Breast epithelium (tissue), 4 donors: ENCODE data around the gene PATJ. TPM values are rescaled to one million over a fixed set of nuclear protein-coding genes. Genes with fewer than 3 reads are reported as not detected.

Experiments used
- DNase-seq, 2 donors: peaks; one replicate each; pipeline ENCODE4 v3.0.0-alpha.2; 2019; ENCODE audit warnings: low spot score in 2 of 2
- H3K27ac ChIP-seq, 2 donors: fragments of 200-600 bp; sonication (generic) in 1 of 2; one replicate each; pipeline ENCODE4 v1.5.1; 2016 to 2019; ENCODE audit warnings: mild to moderate bottlenecking in 1 of 2
- H3K27me3 ChIP-seq, 2 donors: fragments of 200-600 bp; sonication (generic) in 1 of 2; one replicate each; pipeline versions ENCODE4 v1.5.1 to v1.6.0; 2017 to 2019; ENCODE audit warnings: control low read depth in 1 of 2, mild to moderate bottlenecking in 1 of 2
- H3K36me3 ChIP-seq: fragments of 200-600 bp; one replicate; pipeline ENCODE4 v1.5.1; 2019
- H3K4me1 ChIP-seq, 2 donors: fragments of 200-600 bp; sonication (generic); one replicate each; pipeline ENCODE4 v1.5.1; 2016 to 2019; ENCODE audit warnings: control low read depth in 1 of 2
- H3K4me3 ChIP-seq, 3 donors: fragments of 200-600 bp; sonication (generic); 1 replicate in 2 of 3; 2 replicates in 1 of 3; pipeline ENCODE4 v1.5.1; 2016 to 2019; ENCODE audit warnings: mild to moderate bottlenecking in 3 of 3, moderate library complexity in 2 of 3
- H3K9me3 ChIP-seq, 2 donors: fragments of 200-600 bp; sonication (generic) in 1 of 2; one replicate each; pipeline ENCODE4 v1.5.1; 2016 to 2019; ENCODE audit warnings: control low read depth in 1 of 2
- POLR2A ChIP-seq: fragments of 450-650 bp; IDR thresholded peaks from one replicate; pipeline ENCODE4 v1.6.1; 2016; ENCODE audit warnings: antibody characterized with exemption, mild to moderate bottlenecking, moderate library complexity
- POLR2AphosphoS5 ChIP-seq, 3 donors: sonication (generic); formaldehyde crosslinking; IDR thresholded peaks; one replicate each; pipeline ENCODE4 v1.6.1; 2017; ENCODE audit warnings: antibody characterized with exemption in 3 of 3
- intact Hi-C: fragments of 100-400 bp; cut with DNase I; formaldehyde crosslinking; loops from one replicate; pipeline ENCODE4 v1.15.1; 2023; ENCODE audit warnings: low total_unique reads
- total RNA-seq, 3 donors: library from RNA; depleted of rRNA; stranded (reverse); fragments of >200 nt; gene quantifications; one replicate each; pipeline ENCODE4 v1.1.0, GENCODE V29; 2016
- TF ChIP-seq, protein P1 (sequence below), 3 donors: fragments of 450-650 bp; IDR thresholded peaks; one replicate each; pipeline ENCODE4 v1.5.1; 2016 to 2017; ENCODE audit warnings: antibody characterized with exemption in 3 of 3, mild to moderate bottlenecking in 3 of 3, moderate library complexity in 3 of 3

The PATJ gene
- total RNA-seq, 3 donors from 2014 or later, result 20.8 to 193 (median 129) TPM

GRCh38 chr1:62097464-62097863 is 355.2 kb downstream of the PATJ start:
- TF ChIP-seq, protein P1, sequence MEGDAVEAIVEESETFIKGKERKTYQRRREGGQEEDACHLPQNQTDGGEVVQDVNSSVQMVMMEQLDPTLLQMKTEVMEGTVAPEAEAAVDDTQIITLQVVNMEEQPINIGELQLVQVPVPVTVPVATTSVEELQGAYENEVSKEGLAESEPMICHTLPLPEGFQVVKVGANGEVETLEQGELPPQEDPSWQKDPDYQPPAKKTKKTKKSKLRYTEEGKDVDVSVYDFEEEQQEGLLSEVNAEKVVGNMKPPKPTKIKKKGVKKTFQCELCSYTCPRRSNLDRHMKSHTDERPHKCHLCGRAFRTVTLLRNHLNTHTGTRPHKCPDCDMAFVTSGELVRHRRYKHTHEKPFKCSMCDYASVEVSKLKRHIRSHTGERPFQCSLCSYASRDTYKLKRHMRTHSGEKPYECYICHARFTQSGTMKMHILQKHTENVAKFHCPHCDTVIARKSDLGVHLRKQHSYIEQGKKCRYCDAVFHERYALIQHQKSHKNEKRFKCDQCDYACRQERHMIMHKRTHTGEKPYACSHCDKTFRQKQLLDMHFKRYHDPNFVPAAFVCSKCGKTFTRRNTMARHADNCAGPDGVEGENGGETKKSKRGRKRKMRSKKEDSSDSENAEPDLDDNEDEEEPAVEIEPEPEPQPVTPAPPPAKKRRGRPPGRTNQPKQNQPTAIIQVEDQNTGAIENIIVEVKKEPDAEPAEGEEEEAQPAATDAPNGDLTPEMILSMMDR (IDR thresholded peaks at IDR 0.05), result no peak
- TF ChIP-seq POLR2A (no peak), POLR2AphosphoS5 (IDR thresholded peaks at IDR 0.05) (no peak)
- intact Hi-C loops, result no loop called here
- no peaks in the 10 kb centered on the region for H3K4me1 ChIP-seq
- no peak for DNase-seq
- no peaks in the 10 kb centered on the region for H3K36me3 ChIP-seq
- no peak overlapping the region for H3K27ac ChIP-seq
- no peaks in the 10 kb centered on the region for H3K9me3 ChIP-seq
- H3K4me3 ChIP-seq, result no peak overlapping the region
- H3K27me3 ChIP-seq, result no peaks in the 10 kb centered on the region

DNA sequence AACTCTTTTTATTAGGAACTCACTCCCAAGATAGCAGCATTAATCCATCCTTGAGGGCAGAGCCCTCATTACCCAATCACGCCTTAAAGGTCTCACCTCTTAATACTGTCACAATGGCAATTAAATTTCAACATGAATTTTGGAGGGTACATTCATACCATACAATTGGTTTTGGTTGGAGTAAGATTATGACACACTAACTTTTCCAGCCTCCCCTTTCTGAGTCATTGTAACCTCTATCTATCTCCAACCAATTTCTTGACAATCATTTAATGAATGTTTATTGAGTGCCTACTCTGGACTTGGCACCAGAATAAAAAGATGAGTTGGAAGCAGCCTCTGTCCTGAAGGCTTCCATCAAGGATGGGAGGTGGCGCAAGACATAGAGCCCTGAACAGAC is 358.2 kb downstream of the PATJ start:
- H3K4me3 ChIP-seq, result no peak overlapping the region
- TF ChIP-seq POLR2AphosphoS5 (IDR thresholded peaks at IDR 0.05) (no peak), POLR2A (no peak)
- TF ChIP-seq, protein P1 (IDR thresholded peaks at IDR 0.05), result no peak
- H3K27me3 ChIP-seq, result no peaks in the 10 kb centered on the region
- H3K27ac ChIP-seq, result no peak overlapping the region
- intact Hi-C loops, result no loop called here
- H3K4me1 ChIP-seq, result no peaks in the 10 kb centered on the region
- no peaks in the 10 kb centered on the region for H3K9me3 ChIP-seq
- no peak for DNase-seq
- H3K36me3 ChIP-seq, result no peaks in the 10 kb centered on the region

GRCh38 chr1:62103846-62104245 is 361.6 kb downstream of the PATJ start:
- no peak for DNase-seq
- Histone ChIP-seq H3K4me3 (no peak overlapping the region), H3K36me3 (no peaks in the 10 kb centered on the region), H3K27me3 (no peaks in the 10 kb centered on the region), H3K27ac (no peak overlapping the region), H3K4me1 (no peaks in the 10 kb centered on the region), H3K9me3 (no peaks in the 10 kb centered on the region)
- intact Hi-C loops, result no loop called here
- TF ChIP-seq, protein P1 (IDR thresholded peaks at IDR 0.05), result no peak

DNA sequence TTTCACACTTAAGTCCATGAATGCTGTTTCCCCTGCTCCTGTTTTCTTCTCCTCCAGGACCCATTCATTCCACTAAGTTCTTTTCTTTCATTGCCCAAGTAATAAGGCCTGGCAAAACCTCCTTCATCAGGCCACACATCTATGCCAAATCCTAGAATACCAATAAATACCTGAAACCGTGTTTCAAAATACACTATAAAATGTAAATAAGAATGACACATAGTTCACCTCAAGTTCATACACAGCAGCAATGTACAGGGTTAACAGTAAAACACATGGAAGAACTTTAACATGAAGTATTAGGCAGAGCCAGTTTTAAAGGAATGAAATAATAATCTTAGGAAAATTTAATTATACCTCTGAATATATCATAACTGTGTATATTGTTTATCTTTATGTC is 365.6 kb downstream of the PATJ start:
- Histone ChIP-seq H3K9me3 (no peaks in the 10 kb centered on the region), H3K27me3 (no peaks in the 10 kb centered on the region), H3K4me1 (no peaks in the 10 kb centered on the region), H3K4me3 (no peak overlapping the region), H3K36me3 (no peaks in the 10 kb centered on the region), H3K27ac (no peak overlapping the region)
- DNase-seq, result no peak
- intact Hi-C loops, result no loop called here
- TF ChIP-seq POLR2A (no peak), POLR2AphosphoS5 (IDR thresholded peaks at IDR 0.05) (no peak)
- TF ChIP-seq, protein P1 (IDR thresholded peaks at IDR 0.05), result no peak

DNA sequence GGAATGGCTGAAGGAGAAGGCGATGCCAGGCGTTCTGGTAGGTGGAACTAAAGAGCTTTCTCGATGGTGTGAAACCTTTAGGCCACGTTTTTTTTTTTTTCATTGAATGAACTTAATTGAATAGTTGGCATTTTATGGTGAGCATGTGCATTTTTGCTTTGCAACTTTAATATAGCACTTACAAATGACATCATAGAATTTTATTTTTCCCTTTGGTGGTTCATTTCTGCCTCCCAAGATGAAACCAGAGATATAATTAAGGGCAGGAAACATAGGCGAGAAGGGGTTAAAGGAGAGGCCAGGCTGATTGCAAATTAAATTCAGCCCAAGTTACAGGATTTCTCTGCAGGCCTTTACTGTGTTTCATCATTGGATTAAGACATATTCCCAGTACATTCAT is 366.8 kb downstream of the PATJ start:
- intact Hi-C loops, result no loop called here
- TF ChIP-seq POLR2AphosphoS5 (IDR thresholded peaks at IDR 0.05), result no peak
- Histone ChIP-seq H3K4me3 (no peak overlapping the region), H3K27ac (no peak overlapping the region), H3K4me1 (no peaks in the 10 kb centered on the region), H3K27me3 (no peaks in the 10 kb centered on the region), H3K9me3 (no peaks in the 10 kb centered on the region), H3K36me3 (no peaks in the 10 kb centered on the region)
- no peak for DNase-seq

GRCh38 chr1:62110198-62110817 is 368.0 kb downstream of the PATJ start:
- no peak for DNase-seq
- H3K4me3 ChIP-seq, result no peak overlapping the region
- intact Hi-C loops, result no loop called here
- H3K4me1 ChIP-seq, result no peaks in the 10 kb centered on the region
- TF ChIP-seq POLR2AphosphoS5 (IDR thresholded peaks at IDR 0.05), result peak in 1 of 3 donors; percentile 57
- TF ChIP-seq, protein P1 (IDR thresholded peaks at IDR 0.05), result no peak
- no peaks in the 10 kb centered on the region for H3K9me3 ChIP-seq
- H3K27ac ChIP-seq, result no peak overlapping the region
- H3K36me3 ChIP-seq, result no peaks in the 10 kb centered on the region
- no peaks in the 10 kb centered on the region for H3K27me3 ChIP-seq
